ENCODE results near the gene TIGD1. TPM values are rescaled to one million over a fixed set of nuclear protein-coding genes. Genes with fewer than 3 reads are reported as not detected.
"Not testable (repeated sequence)": the region's sequence is repeated elsewhere in the genome, so short reads cannot be mapped to it uniquely, and the experiment has no call there.

The TIGD1 gene
- total RNA-seq, 1 donor = 7.3 TPM

DNA sequence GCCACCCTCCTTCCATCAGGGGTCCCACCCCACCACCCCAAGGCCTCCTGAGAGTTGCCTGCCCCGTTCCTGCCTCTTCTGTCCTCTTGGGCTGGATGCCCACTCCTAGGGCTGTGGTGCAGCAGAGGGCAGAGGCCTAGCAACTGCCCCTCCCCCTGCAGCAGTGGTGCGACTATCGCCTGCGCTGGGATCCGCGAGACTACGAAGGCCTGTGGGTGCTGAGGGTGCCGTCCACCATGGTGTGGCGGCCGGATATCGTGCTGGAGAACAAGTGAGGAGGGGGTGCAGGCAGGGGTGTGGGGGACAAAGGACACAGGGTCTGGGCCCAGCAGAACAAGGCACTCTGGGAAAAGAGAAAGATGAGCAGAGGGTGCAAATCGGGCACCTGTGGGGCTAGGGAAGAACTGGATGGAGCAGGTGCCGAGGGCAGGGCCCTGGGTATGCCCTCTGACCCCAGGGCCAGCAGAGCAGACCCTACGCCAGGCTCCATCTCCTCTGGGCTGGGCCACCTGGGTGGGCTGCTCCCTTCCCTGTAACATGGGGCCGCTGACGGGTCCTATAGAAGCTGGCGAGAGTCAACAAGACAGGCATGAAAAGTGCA lies 9.8 kb downstream of the TIGD1 start:
- DNase-seq (ENCODE audit: low read depth in 2 of 3, low spot score in 2 of 3) = no peak

- DNase-seq (ENCODE audit: low read depth in 2 of 3, low spot score in 2 of 3) = no peak
These were observed 10.8 kb downstream of the TIGD1 start, which contains the start of gene CHRNG for GRCh38 chr2:232539298-232540231. CHRNG (plus strand) TSS chr2:232539692; CDS start chr2:232539748, 56 bp downstream.

GRCh38 chr2:232538671-232539070 lies 11.7 kb downstream of the TIGD1 start:
- DNase-seq (ENCODE audit: low read depth in 2 of 3, low spot score in 2 of 3) = no peak

- no peak for DNase-seq (ENCODE audit: low read depth in 2 of 3, low spot score in 2 of 3)
These were observed 12.9 kb downstream of the TIGD1 start for GRCh38 chr2:232537499-232537898.

GRCh38 chr2:232537079-232537478 lies 13.3 kb downstream of the TIGD1 start:
- DNase-seq (ENCODE audit: low read depth in 2 of 3, low spot score in 2 of 3) = no peak

- no peak for DNase-seq (ENCODE audit: low read depth in 2 of 3, low spot score in 2 of 3)
These were observed 14.4 kb downstream of the TIGD1 start for GRCh38 chr2:232535761-232536530.

DNA sequence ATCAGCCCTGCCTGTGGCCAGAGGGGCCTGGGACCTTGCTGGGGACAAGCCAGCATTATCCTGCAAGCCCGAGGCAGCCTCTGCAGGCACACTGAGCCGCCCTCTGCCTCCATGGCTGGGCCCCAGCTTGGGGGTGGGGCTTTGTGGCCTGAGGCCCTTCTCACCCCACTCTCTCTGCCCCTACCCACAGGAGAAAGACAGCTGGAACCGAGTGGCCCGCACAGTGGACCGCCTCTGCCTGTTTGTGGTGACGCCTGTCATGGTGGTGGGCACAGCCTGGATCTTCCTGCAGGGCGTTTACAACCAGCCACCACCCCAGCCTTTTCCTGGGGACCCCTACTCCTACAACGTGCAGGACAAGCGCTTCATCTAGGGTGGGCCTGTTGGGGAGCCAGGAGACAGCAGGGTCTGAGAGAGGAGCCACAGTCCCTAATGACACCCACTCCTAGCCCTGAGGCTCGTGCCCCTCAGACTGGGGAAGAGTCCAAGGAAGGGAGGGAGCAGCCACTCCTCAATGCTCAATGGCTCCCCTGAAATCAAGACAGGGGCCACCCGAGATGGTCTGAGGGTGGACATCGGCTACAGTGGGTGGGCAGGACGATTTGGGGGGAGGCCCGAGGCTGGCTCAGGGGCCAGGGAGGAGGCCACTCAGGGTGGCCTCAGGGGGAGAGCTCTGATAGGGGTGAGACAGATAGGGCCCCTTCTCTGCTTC lies 15.3 kb downstream of the TIGD1 start:
- DNase-seq (ENCODE audit: low read depth in 2 of 3, low spot score in 2 of 3) = no peak

- DNase-seq (ENCODE audit: low read depth in 2 of 3, low spot score in 2 of 3) = no peak
These were observed 16.2 kb downstream of the TIGD1 start for GRCh38 chr2:232533944-232534710.

DNA sequence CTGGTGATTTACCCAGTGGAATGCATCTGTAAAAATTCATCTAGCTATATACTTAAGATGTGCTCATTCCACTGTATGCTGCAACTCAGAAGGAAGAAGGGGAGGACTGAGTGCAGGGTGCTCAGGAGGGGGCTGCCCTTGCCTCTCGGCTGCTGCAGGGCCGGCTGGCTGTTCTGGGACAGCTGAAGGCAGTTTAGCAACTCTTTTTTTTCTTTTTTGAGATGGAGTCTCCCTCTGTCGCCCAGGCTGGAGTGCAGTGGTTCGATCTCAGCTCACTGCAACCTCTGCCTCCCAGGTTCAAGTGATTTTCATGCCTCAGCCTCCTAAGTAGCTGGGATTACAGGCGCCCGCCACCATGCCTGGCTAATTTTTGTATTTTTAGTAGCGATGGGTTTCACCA lies 17.5 kb downstream of the TIGD1 start:
- DNase-seq (ENCODE audit: low read depth in 2 of 3, low spot score in 2 of 3) = not testable (repeated sequence)

- DNase-seq (ENCODE audit: low read depth in 2 of 3, low spot score in 2 of 3) = no peak
These were observed 17.9 kb downstream of the TIGD1 start for GRCh38 chr2:232532419-232532818.

GRCh38 chr2:232530626-232531260 lies 19.6 kb downstream of the TIGD1 start:
- DNase-seq (ENCODE audit: low read depth in 2 of 3, low spot score in 2 of 3) = no peak

- DNase-seq (ENCODE audit: low read depth in 2 of 3, low spot score in 2 of 3) = no peak
These were observed 20.4 kb downstream of the TIGD1 start for GRCh38 chr2:232529806-232530547.

GRCh38 chr2:232528746-232529460 lies 21.5 kb downstream of the TIGD1 start:
- DNase-seq (ENCODE audit: low read depth in 2 of 3, low spot score in 2 of 3) = no peak

DNA sequence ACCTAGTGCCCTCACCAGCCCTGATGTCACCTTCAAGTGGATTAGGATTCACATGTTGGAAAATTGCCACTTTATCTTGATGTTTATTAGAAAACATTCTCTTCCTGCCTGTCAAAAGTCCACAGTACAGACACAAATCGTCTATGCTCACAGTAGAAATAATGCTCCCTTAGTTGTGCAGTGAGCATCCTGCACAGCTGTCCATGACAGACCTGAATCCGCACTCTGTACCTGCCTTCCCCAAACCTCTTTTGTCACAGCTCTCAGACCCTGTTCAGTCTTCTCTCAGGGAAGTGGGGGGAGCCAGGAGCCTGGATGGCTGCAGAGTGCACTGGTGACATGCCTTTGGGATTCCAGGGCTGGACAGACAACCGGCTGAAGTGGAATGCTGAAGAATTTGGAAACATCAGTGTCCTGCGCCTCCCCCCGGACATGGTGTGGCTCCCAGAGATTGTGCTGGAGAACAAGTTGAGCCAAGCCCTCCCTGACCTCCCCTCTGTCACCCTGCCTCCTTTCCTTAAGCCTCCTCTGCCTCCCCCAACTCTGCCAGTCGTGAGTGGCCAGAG lies 22.4 kb downstream of the TIGD1 start:
- DNase-seq (ENCODE audit: low read depth in 2 of 3, low spot score in 2 of 3) = no peak

GRCh38 chr2:232526372-232526941 lies 23.9 kb downstream of the TIGD1 start:
- DNase-seq (ENCODE audit: low read depth in 2 of 3, low spot score in 2 of 3) = no peak

DNA sequence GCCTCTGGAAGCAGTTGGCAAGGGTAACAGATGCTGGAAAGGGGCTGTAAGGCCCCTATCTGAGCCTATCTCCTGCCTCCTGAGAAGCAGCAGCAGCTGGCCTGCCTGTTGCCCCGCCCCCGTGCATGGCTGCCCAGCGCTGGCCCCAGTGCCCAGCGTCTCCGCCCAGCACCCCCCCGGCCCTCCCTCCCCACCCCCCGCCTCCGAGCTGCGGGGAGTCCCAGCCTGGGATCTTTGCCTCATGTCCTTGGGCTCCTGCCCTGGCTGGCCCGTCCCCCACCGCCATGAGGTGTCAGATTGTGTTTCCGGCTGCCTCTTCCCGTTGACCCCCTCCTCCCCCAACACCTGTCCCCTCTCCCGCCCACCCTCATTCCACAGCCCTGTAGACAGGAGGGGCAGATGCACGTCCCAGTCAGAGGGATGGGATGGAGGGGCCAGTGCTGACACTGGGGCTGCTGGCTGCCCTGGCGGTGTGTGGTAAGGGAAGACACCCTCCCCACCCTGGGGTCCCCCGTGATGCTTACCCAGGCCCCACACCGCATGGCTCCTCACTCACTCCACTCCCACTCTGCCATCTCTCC lies 24.5 kb downstream of the TIGD1 start, which contains the start of gene CHRND:
Gene CHRND (plus strand): TSS at position 370 of the 581 bp plus-strand sequence. CDS start 56 bp downstream, at position 426.
- no peak for DNase-seq (ENCODE audit: low read depth in 2 of 3, low spot score in 2 of 3)

GRCh38 chr2:232525199-232525598 lies 25.2 kb downstream of the TIGD1 start:
- DNase-seq (ENCODE audit: low read depth in 2 of 3, low spot score in 2 of 3) = no peak

Data from hematopoietic multipotent progenitor cell (in vitro differentiated cells).